GM19099 (cell line): ENCODE measurements around the gene MIXL1.
A peak's percentile ranks its signal among the peaks of the same experiment; 100 is the strongest.

ENCODE experiments used
- POLR2A ChIP-seq: IDR thresholded peaks from 3 replicates; pipeline ENCODE4 v1.6.1; 2011; ENCODE audit warnings: low read depth; ENCODE audit not compliant: insufficient read length; ENCODE audit errors: extremely low read depth

The MIXL1 gene

GRCh38 chr1:226223157-226223785 lies at the start of gene MIXL1:
Gene MIXL1 (plus strand): TSS chr1:226223664. CDS start chr1:226223682, 18 bp downstream.
- TF ChIP-seq POLR2A: no peak

- no peak for TF ChIP-seq POLR2A
These were observed 46.6 kb upstream of the MIXL1 start for GRCh38 chr1:226176870-226177269.

GRCh38 chr1:226181996-226182714 lies 41.3 kb upstream of the MIXL1 start:
- no peak for TF ChIP-seq POLR2A

- TF ChIP-seq POLR2A: no peak
These were observed 38.1 kb upstream of the MIXL1 start for GRCh38 chr1:226185141-226186036.

GRCh38 chr1:226186124-226187018 lies 37.1 kb upstream of the MIXL1 start, which contains the start of gene ACBD3:
Gene ACBD3 (minus strand): TSS chr1:226186741. CDS start chr1:226186675, 66 bp downstream.
- peak; percentile 96 for TF ChIP-seq POLR2A

DNA sequence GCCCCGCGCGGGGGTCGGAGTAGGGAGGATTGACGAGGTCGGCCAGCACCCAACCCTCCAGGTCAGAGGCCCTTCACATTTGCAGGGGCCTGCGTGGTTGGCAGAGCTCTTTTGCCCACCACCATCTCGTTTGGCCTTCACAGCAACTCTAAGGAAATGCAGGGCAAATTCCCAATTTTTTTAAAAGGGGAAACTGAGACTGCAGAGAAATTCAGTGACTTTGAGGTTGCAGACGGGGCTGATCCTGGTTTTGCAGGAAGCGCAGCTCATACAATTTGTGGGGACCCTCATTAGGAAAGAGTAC lies 36.5 kb upstream of the MIXL1 start:
- TF ChIP-seq POLR2A: no peak

GRCh38 chr1:226187380-226187779 lies 36.1 kb upstream of the MIXL1 start:
- no peak for TF ChIP-seq POLR2A

GRCh38 chr1:226195144-226195543 lies 28.3 kb upstream of the MIXL1 start:
- no peak for TF ChIP-seq POLR2A

GRCh38 chr1:226199971-226200370 lies 23.5 kb upstream of the MIXL1 start:
- TF ChIP-seq POLR2A: no peak

- no peak for TF ChIP-seq POLR2A
These were observed 22.4 kb upstream of the MIXL1 start for GRCh38 chr1:226201029-226201593.

DNA sequence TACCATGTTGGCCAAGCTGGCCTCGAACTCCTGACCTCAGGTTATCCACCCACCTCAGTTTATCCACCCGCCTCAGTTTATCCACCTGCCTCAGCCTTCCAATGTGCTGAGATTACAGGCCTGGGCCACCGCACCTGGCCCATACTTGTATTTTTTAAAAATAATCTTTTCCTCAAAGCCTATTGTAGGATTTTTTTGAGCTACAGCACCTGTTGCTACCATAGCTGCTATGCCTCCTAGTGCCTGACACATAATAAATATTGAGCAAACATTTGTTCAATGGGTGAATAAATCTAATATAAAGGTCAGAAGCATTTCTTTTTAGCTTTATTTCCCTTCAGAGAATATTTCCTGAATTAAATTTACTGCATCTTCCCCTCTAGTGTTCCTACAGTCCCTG lies 21.2 kb upstream of the MIXL1 start:
- no peak for TF ChIP-seq POLR2A

- TF ChIP-seq POLR2A: no peak
These were observed 20.2 kb upstream of the MIXL1 start for GRCh38 chr1:226203240-226203639.

DNA sequence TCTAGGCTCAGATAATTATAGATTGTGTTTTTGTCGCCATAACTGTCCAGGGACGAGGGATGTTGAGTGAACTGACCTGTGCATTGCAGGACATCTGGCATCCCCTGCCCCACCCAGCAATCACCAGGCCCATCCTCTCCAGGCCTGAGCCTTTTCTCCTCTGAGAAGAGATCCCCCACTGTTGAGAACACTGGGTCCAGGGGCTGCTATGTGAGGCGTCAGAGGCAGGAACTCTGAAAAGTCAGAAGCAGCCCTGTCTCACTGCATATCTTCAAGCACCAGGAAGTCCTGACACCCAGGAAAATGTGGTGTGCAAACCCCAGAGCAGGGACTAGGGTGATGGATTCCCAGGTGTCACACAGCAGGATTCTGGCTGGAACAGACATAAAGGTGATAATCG lies 19.8 kb upstream of the MIXL1 start:
- TF ChIP-seq POLR2A: no peak

DNA sequence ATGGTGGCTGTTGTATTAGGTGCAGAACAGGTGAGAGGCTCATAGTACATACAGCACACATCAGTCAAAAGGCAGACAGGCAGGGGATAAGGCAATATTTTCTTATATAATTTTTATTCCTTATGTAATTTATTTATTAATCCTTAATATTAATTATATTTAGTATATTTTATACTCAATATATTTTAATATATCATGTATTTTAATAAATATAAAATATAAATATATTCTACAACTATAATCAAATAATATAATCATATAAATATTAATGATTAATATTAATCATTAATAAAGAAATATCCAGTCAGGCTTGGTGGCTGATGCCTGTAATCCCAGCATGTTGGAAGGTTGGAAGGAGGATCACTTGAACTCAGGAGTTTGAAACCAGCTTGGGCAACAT lies 19.3 kb upstream of the MIXL1 start:
- no peak for TF ChIP-seq POLR2A
